A673 (cell line): ENCODE data around the gene EPB41L4A. TPM values are rescaled to one million over a fixed set of nuclear protein-coding genes. Genes with fewer than 3 reads are reported as not detected.

ENCODE experiments used
- BruUV-seq: library from RNA; stranded (reverse); fragments of 400-500 nt; replicated peaks from 2 replicates; lab custom pipeline; 2021; lab: Mats Ljungman, UMichigan
- CTCF ChIA-PET: fragments of 300-600 bp; sonication (Branson Sonifier 250); formaldehyde crosslinking; loops from one replicate; lab custom pipeline; 2022; ENCODE audit warnings: antibody characterized with exemption; lab: Charles Lee
- POLR2A ChIA-PET: fragments of 300-600 bp; sonication (Branson Sonifier 250); formaldehyde crosslinking; loops from one replicate; lab custom pipeline; 2022; ENCODE audit warnings: antibody characterized with exemption; ENCODE audit not compliant: low non-redundant PET; lab: Charles Lee
- DNase-seq: peaks from one replicate; pipeline ENCODE4 v3.0.0-alpha.2; 2015; ENCODE audit warnings: low spot score
- H3K27ac ChIP-seq: fragments of 200-600 bp; sonication (generic); 2 replicates; pipeline ENCODE4 v1.5.1; 2016; ENCODE audit warnings: mixed run types, low read depth, mild to moderate bottlenecking, mixed read lengths, antibody characterized with exemption, low read length; ENCODE audit not compliant: poor library complexity, severe bottlenecking
- H3K27me3 ChIP-seq: fragments of 200-600 bp; sonication (generic); replicated peaks from 2 replicates; pipeline ENCODE4 v1.6.1; 2017; ENCODE audit warnings: mixed run types, low read depth, mild to moderate bottlenecking, mixed read lengths, antibody characterized with exemption, low read length; ENCODE audit not compliant: insufficient read depth, poor library complexity
- H3K36me3 ChIP-seq: fragments of 200-600 bp; sonication (generic); 2 replicates; pipeline ENCODE4 v1.6.1; 2016; ENCODE audit warnings: mixed run types, mild to moderate bottlenecking, mixed read lengths, antibody characterized with exemption, low read length; ENCODE audit not compliant: insufficient read depth, poor library complexity, severe bottlenecking
- H3K4me1 ChIP-seq: fragments of 200-600 bp; sonication (generic); 2 replicates; pipeline ENCODE4 v1.6.1; 2017; ENCODE audit warnings: mixed run types, mild to moderate bottlenecking, mixed read lengths, antibody characterized with exemption, low read length; ENCODE audit not compliant: insufficient read depth, poor library complexity, severe bottlenecking
- H3K4me3 ChIP-seq: fragments of 200-600 bp; sonication (generic); 2 replicates; pipeline ENCODE4 v1.5.1; 2016; ENCODE audit warnings: low read depth, mixed run types, mild to moderate bottlenecking, mixed read lengths, low read length; ENCODE audit not compliant: poor library complexity, severe bottlenecking
- H3K9me3 ChIP-seq: fragments of 200-600 bp; sonication (generic); 2 replicates; pipeline ENCODE4 v1.6.1; 2016; ENCODE audit warnings: mixed run types, low read depth, mild to moderate bottlenecking, mixed read lengths, antibody characterized with exemption, low read length; ENCODE audit not compliant: poor library complexity, severe bottlenecking
- EZH2 ChIP-seq: fragments of 200-600 bp; sonication (generic); IDR thresholded peaks from 2 replicates; pipeline ENCODE4 v1.6.1; 2017; ENCODE audit warnings: borderline replicate concordance, low read depth, mild to moderate bottlenecking, mixed read lengths, antibody characterized with exemption, low read length; ENCODE audit not compliant: poor library complexity, severe bottlenecking
- intact Hi-C: fragments of 100-400 bp; cut with micrococcal nuclease; formaldehyde crosslinking; loops from one replicate; pipeline ENCODE4 v1.10.0; 2022; ENCODE audit not compliant: unreplicated experiment
- total RNA-seq: library from RNA; stranded (reverse); gene quantifications from 2 replicates; pipeline ENCODE4 v1.2.3, GENCODE V29; 2021
- TF ChIP-seq, protein P1 (sequence below): fragments of 300-800, 200-600 bp; sonication (generic); conservative IDR thresholded peaks from 2 replicates; pipeline ENCODE4 v1.5.1; 2017; ENCODE audit warnings: low read depth, mild to moderate bottlenecking, antibody characterized with exemption, low read length, moderate library complexity, mixed read lengths

EPB41L4A gene
- total RNA-seq, 1 experiment from 2014 or later: not detected

GRCh38 chr5:112156211-112156610 lies 262.9 kb downstream of the EPB41L4A start:
- Histone ChIP-seq H3K27me3 (no peaks in the 10 kb centered on the region), H3K4me3 (no peak overlapping the region), H3K27ac (no peak overlapping the region), H3K4me1 (no peaks in the 10 kb centered on the region), H3K36me3 (no peaks in the 10 kb centered on the region), H3K9me3 (no peaks in the 10 kb centered on the region)
- no peak for DNase-seq
- ChIA-PET CTCF (no interaction called here), POLR2A (interaction anchor here (0.9 kb wide), 1 partner anchor 362 kb away, joined by 4 read pairs; no protein-coding TSS in a partner anchor)
- no TSS peak for BruUV-seq
- no peak for TF ChIP-seq EZH2
- TF ChIP-seq, protein P1, sequence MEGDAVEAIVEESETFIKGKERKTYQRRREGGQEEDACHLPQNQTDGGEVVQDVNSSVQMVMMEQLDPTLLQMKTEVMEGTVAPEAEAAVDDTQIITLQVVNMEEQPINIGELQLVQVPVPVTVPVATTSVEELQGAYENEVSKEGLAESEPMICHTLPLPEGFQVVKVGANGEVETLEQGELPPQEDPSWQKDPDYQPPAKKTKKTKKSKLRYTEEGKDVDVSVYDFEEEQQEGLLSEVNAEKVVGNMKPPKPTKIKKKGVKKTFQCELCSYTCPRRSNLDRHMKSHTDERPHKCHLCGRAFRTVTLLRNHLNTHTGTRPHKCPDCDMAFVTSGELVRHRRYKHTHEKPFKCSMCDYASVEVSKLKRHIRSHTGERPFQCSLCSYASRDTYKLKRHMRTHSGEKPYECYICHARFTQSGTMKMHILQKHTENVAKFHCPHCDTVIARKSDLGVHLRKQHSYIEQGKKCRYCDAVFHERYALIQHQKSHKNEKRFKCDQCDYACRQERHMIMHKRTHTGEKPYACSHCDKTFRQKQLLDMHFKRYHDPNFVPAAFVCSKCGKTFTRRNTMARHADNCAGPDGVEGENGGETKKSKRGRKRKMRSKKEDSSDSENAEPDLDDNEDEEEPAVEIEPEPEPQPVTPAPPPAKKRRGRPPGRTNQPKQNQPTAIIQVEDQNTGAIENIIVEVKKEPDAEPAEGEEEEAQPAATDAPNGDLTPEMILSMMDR: no peak
- intact Hi-C loops: no loop called here

DNA sequence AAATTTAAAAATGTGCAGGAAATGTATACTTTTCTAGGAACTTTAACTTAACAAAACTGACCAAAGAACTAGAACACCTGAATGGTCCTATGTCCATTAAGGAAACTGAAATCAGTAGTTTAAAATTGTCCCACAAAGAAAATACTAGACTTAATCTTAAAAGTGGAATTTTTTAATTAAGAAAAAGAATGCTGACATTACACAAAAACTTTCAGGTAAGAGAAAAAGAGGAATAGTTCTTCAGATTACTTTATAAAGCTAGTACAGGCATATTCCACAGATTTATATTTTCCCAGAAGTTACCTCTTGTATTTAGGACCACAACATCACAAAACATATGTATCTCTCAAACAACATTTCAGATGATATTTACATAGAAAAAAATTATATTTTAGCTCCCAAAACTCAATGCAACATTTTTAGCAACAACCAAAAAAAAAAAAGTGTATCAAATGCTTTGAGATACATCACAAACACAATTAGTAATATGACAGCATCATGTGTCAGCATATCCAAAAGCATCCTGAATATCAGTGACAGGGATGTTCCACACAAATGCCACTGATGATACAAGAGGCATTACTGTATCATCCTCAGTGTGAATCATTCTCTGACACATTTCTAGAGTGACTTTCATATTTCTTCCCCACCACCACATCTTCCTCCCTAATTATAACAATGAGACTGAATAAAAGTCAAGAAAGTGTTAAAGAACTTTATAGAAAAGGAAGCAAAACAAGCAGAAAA lies 264.0 kb downstream of the EPB41L4A start:
- Histone ChIP-seq H3K36me3 (no peaks in the 10 kb centered on the region), H3K27me3 (no peaks in the 10 kb centered on the region), H3K4me3 (no peak overlapping the region), H3K27ac (no peak overlapping the region), H3K9me3 (no peaks in the 10 kb centered on the region), H3K4me1 (no peaks in the 10 kb centered on the region)
- TF ChIP-seq, protein P1: no peak
- TF ChIP-seq EZH2: no peak
- intact Hi-C loops: no loop called here
- no peak for DNase-seq
- ChIA-PET POLR2A (no interaction called here), CTCF (no interaction called here)
- BruUV-seq: no TSS peak

DNA sequence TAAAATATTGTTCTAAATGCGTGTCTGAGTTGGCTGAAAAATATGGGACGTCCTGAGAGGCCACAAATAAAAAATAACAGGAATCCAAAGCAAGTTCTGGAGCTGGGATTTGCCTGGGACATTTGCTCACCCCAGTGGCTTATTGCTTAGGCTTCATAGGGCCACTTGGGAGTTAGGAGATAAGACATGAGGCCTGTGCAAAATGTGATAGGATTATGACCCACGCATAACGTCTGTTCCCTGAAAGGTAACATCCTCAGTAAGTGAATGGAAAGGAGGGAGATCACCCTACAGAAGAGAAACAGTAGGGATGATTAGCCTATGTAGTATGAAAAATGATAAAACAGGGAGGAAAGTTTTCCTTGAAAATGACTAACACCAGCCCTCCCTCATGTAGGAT lies 269.4 kb downstream of the EPB41L4A start:
- DNase-seq: no peak
- CTCF ChIA-PET: no interaction called here
- Histone ChIP-seq H3K4me1 (no peaks in the 10 kb centered on the region), H3K27ac (no peak overlapping the region), H3K36me3 (no peaks in the 10 kb centered on the region), H3K9me3 (no peaks in the 10 kb centered on the region), H3K27me3 (no peaks in the 10 kb centered on the region), H3K4me3 (no peak overlapping the region)
- TF ChIP-seq EZH2: no peak
- TF ChIP-seq, protein P1: no peak
- intact Hi-C loops: loop anchor here (5.0 to 10.0 kb wide), 5 partner anchors 465 to 1392 kb away; no protein-coding TSS in a partner anchor
- BruUV-seq: no TSS peak
- POLR2A ChIA-PET: no interaction called here
